ENCODE data around the gene MAST3. TPM values are rescaled to one million over a fixed set of nuclear protein-coding genes. Genes with fewer than 3 reads are reported as not detected.
A peak's percentile ranks its signal among the peaks of the same experiment; 100 is the strongest.

The MAST3 gene
- total and polyA plus RNA-seq, 4 donors: 4.4 to 32.7 (median 23.4) TPM

DNA sequence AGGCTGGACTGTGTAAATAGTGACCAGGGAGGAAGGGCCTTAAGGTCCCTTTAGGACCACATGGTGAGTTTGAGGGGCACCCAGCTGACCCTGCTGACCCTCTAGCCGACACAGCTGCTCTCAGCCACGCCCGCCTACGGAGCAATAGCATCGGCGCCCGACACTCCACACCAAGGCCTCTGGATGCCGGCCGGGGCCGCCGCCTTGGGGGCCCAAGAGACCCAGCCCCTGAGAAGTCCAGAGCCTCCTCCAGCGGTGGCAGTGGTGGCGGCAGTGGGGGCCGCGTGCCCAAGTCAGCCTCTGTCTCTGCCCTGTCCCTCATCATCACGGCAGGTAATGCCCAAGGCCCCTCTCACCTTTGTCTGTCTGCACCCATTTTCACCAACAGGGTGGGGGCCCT, 46.8 kb downstream of the MAST3 start:
- Histone ChIP-seq H3K9me3 (ENCODE audit: control insufficient read depth, low read length) (no peaks in the 10 kb centered on the region), H3K4me1 (ENCODE audit: control insufficient read depth in 1 of 2, insufficient read depth in 2 of 2, low read length in 2 of 2) (no peaks in the 10 kb centered on the region), H3K27me3 (ENCODE audit: control insufficient read depth in 1 of 2, insufficient read depth in 2 of 2, low read length in 1 of 2) (no peaks in the 10 kb centered on the region), H3K27ac (ENCODE audit: low read depth in 1 of 2, low read length in 2 of 2) (no peak overlapping the region), H3K36me3 (ENCODE audit: control insufficient read depth in 1 of 2, insufficient read depth in 2 of 2, low read length in 1 of 2) (peaks cover 0 to 2% of the 10 kb centered on the region in 2 donors), H3K4me3 (ENCODE audit: low read length in 2 of 2) (no peak overlapping the region)
- intact Hi-C loops (cut with DNase I): no loop called here
- DNase-seq: no peak
- 91% methylated on average over 16 of the region's 16 CpGs for WGBS, 2 donors
- no peak for ATAC-seq (ENCODE audit: low FRiP score)

DNA sequence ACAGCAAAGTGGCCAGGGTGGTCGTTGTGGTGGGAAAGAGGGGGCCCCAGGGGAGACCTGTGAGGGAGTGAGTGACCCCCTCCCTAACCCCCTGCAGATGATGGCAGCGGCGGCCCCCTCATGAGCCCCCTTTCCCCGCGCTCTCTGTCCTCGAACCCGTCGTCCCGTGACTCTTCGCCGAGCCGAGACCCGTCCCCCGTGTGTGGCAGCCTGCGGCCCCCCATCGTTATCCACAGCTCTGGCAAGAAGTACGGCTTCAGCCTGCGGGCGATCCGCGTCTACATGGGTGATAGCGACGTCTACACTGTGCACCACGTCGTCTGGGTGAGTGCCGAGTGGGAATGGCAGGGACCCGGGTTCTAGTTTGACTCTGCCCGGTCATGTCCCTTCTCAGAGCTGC, 47.3 kb downstream of the MAST3 start:
- Histone ChIP-seq H3K27ac (ENCODE audit: low read depth in 1 of 2, low read length in 2 of 2) (no peak overlapping the region), H3K4me1 (ENCODE audit: control insufficient read depth in 1 of 2, insufficient read depth in 2 of 2, low read length in 2 of 2) (no peaks in the 10 kb centered on the region), H3K36me3 (ENCODE audit: control insufficient read depth in 1 of 2, insufficient read depth in 2 of 2, low read length in 1 of 2) (peaks cover 0 to 2% of the 10 kb centered on the region in 2 donors), H3K27me3 (ENCODE audit: control insufficient read depth in 1 of 2, insufficient read depth in 2 of 2, low read length in 1 of 2) (no peaks in the 10 kb centered on the region), H3K4me3 (ENCODE audit: low read length in 2 of 2) (no peak overlapping the region), H3K9me3 (ENCODE audit: control insufficient read depth, low read length) (no peaks in the 10 kb centered on the region)
- 96 to 97% methylated on average over 28 of the region's 28 CpGs for WGBS, 2 donors
- no peak for DNase-seq
- intact Hi-C loops (cut with DNase I): no loop called here
- no peak for ATAC-seq (ENCODE audit: low FRiP score)

DNA sequence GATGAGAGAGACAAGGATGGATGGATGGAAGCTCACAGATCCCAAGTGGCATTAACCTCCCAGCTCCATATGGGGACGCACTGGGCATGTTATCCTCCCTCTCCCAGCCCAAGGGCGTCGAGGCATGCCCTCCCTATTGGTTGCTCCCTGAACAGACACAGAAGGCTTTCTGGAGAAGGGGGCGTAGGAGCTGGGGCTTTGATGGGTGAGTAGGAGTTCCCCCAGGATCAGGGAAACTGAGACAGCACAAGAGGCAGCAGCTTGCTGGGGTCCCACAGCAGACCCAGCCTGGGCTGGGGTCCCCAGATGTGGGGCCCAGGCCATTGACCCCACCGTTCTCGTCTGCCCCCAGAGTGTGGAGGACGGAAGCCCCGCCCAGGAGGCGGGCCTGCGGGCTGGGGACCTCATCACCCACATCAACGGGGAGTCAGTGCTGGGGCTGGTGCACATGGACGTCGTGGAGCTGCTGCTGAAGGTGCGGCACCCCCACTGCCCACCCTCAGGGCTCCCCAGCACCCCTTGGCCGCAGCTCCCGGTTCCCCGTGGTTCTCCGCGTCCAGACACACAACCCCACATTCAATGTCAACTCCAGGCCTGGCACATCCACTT, 47.9 kb downstream of the MAST3 start:
- no peak for DNase-seq
- H3K36me3 ChIP-seq (ENCODE audit: control insufficient read depth in 1 of 2, insufficient read depth in 2 of 2, low read length in 1 of 2): peaks cover 0 to 2% of the 10 kb centered on the region in 2 donors
- H3K27me3 ChIP-seq (ENCODE audit: control insufficient read depth in 1 of 2, insufficient read depth in 2 of 2, low read length in 1 of 2): no peaks in the 10 kb centered on the region
- H3K9me3 ChIP-seq (ENCODE audit: control insufficient read depth, low read length): no peaks in the 10 kb centered on the region
- ATAC-seq (ENCODE audit: low FRiP score): peak; percentile 31
- H3K4me3 ChIP-seq (ENCODE audit: low read length in 2 of 2): no peak overlapping the region
- H3K4me1 ChIP-seq (ENCODE audit: control insufficient read depth in 1 of 2, insufficient read depth in 2 of 2, low read length in 2 of 2): no peaks in the 10 kb centered on the region
- no peak overlapping the region for H3K27ac ChIP-seq (ENCODE audit: low read depth in 1 of 2, low read length in 2 of 2)
- 94% methylated on average over 19 of the region's 19 CpGs for WGBS, 2 donors
- intact Hi-C loops (cut with DNase I): no loop called here

GRCh38 chr19:18147396-18147795, 49.8 kb downstream of the MAST3 start:
- no peak overlapping the region for H3K4me3 ChIP-seq (ENCODE audit: low read length in 2 of 2)
- intact Hi-C loops (cut with DNase I): no loop called here
- H3K4me1 ChIP-seq (ENCODE audit: control insufficient read depth in 1 of 2, insufficient read depth in 2 of 2, low read length in 2 of 2): no peaks in the 10 kb centered on the region
- H3K27me3 ChIP-seq (ENCODE audit: control insufficient read depth in 1 of 2, insufficient read depth in 2 of 2, low read length in 1 of 2): no peaks in the 10 kb centered on the region
- DNase-seq (no peak), ATAC-seq (ENCODE audit: low FRiP score) (no peak)
- H3K9me3 ChIP-seq (ENCODE audit: control insufficient read depth, low read length): no peaks in the 10 kb centered on the region
- H3K27ac ChIP-seq (ENCODE audit: low read depth in 1 of 2, low read length in 2 of 2): no peak overlapping the region
- H3K36me3 ChIP-seq (ENCODE audit: control insufficient read depth in 1 of 2, insufficient read depth in 2 of 2, low read length in 1 of 2): peaks cover 0 to 2% of the 10 kb centered on the region in 2 donors
- 90 to 91% methylated on average over 13 of the region's 13 CpGs for WGBS, 2 donors

DNA sequence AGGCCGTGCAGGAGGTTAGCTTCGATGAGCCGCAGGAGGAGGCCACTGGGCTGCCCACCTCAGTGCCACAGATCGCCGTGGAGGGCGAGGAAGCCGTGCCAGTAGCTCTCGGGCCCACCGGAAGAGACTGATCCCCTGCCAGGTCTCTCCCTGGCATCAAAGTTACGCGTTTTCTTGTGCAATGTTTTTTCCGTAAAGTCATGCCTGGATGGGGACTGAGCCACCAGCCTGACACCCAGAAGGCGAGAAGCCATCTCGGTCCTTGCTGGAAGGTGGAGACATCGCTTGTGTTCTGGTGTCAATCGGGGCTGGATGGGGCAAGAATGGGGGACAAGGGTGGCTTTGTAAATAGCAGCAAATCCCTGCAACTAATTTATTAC, 52.0 kb downstream of the MAST3 start:
- 85 to 88% methylated on average over 16 of the region's 16 CpGs for WGBS, 2 donors
- no peak for ATAC-seq (ENCODE audit: low FRiP score)
- intact Hi-C loops (cut with DNase I): no loop called here

GRCh38 chr19:18150776-18151624, 53.4 kb downstream of the MAST3 start:
- H3K36me3 ChIP-seq (ENCODE audit: control insufficient read depth in 1 of 2, insufficient read depth in 2 of 2, low read length in 1 of 2): no peaks in the 10 kb centered on the region
- DNase-seq (no peak), ATAC-seq (ENCODE audit: low FRiP score) (no peak)
- H3K27me3 ChIP-seq (ENCODE audit: control insufficient read depth in 1 of 2, insufficient read depth in 2 of 2, low read length in 1 of 2): no peaks in the 10 kb centered on the region
- H3K27ac ChIP-seq (ENCODE audit: low read depth in 1 of 2, low read length in 2 of 2): no peak overlapping the region
- no peaks in the 10 kb centered on the region for H3K9me3 ChIP-seq (ENCODE audit: control insufficient read depth, low read length)
- H3K4me1 ChIP-seq (ENCODE audit: control insufficient read depth in 1 of 2, insufficient read depth in 2 of 2, low read length in 2 of 2): no peaks in the 10 kb centered on the region
- intact Hi-C loops (cut with DNase I): loop anchor here (5.0 to 10.0 kb wide), 3 partner anchors 34 to 146 kb away; partner anchors contain the start of gene ARRDC2 (in 2 of the 2)
- 89 to 90% methylated on average over 18 of the region's 18 CpGs for WGBS, 2 donors
- H3K4me3 ChIP-seq (ENCODE audit: low read length in 2 of 2): no peak overlapping the region

More for the DNA sequence above, 52.0 kb downstream of the MAST3 start:
- Histone ChIP-seq H3K9me3 (ENCODE audit: control insufficient read depth, low read length) (no peaks in the 10 kb centered on the region), H3K4me1 (ENCODE audit: control insufficient read depth in 1 of 2, insufficient read depth in 2 of 2, low read length in 2 of 2) (no peaks in the 10 kb centered on the region), H3K27ac (ENCODE audit: low read depth in 1 of 2, low read length in 2 of 2) (no peak overlapping the region), H3K27me3 (ENCODE audit: control insufficient read depth in 1 of 2, insufficient read depth in 2 of 2, low read length in 1 of 2) (no peaks in the 10 kb centered on the region), H3K36me3 (ENCODE audit: control insufficient read depth in 1 of 2, insufficient read depth in 2 of 2, low read length in 1 of 2) (no peaks in the 10 kb centered on the region), H3K4me3 (ENCODE audit: low read length in 2 of 2) (no peak overlapping the region)
- no peak for DNase-seq

GRCh38 chr19:18152442-18152816, 54.9 kb downstream of the MAST3 start:
- 0% methylated on average over 22 of the region's 22 CpGs for WGBS, 2 donors

GRCh38 chr19:18152817-18153555, 55.4 kb downstream of the MAST3 start, which contains the start of gene PIK3R2:
TSS of gene PIK3R2 (plus strand) at chr19:18153163. CDS start at chr19:18155880, 2,717 bp downstream.
- H3K9me3 ChIP-seq (ENCODE audit: control insufficient read depth, low read length): no peaks in the 10 kb centered on the region
- peaks cover 0 to 2% of the 10 kb centered on the region in 2 donors for H3K4me1 ChIP-seq (ENCODE audit: control insufficient read depth in 1 of 2, insufficient read depth in 2 of 2, low read length in 2 of 2)
- H3K27ac ChIP-seq (ENCODE audit: low read depth in 1 of 2, low read length in 2 of 2): peak within 1 kb of the TSS in 1 of 2 donors; percentile 85
- H3K27me3 ChIP-seq (ENCODE audit: control insufficient read depth in 1 of 2, insufficient read depth in 2 of 2, low read length in 1 of 2): no peaks in the 10 kb centered on the region
- intact Hi-C loops (cut with DNase I): loop anchor here (5.0 to 10.0 kb wide), 3 partner anchors 36 to 148 kb away; partner anchors contain the start of gene ARRDC2 (in 2 of the 2)
- peak; percentile 100 for DNase-seq
- no peaks in the 10 kb centered on the region for H3K36me3 ChIP-seq (ENCODE audit: control insufficient read depth in 1 of 2, insufficient read depth in 2 of 2, low read length in 1 of 2)
- 1% methylated on average over 58 to 86 of the region's 86 CpGs for WGBS, 2 donors
- peak within 1 kb of the TSS; percentile 24 to 65 for H3K4me3 ChIP-seq (ENCODE audit: low read length in 2 of 2)
- ATAC-seq (ENCODE audit: low FRiP score): peak; percentile 96

More at GRCh38 chr19:18152442-18152816, 54.9 kb downstream of the MAST3 start:
- no peaks in the 10 kb centered on the region for H3K9me3 ChIP-seq (ENCODE audit: control insufficient read depth, low read length)
- H3K4me1 ChIP-seq (ENCODE audit: control insufficient read depth in 1 of 2, insufficient read depth in 2 of 2, low read length in 2 of 2): peaks cover 0 to 2% of the 10 kb centered on the region in 2 donors
- H3K27ac ChIP-seq (ENCODE audit: low read depth in 1 of 2, low read length in 2 of 2): peak overlapping the region in 1 of 2 donors; percentile 85
- ATAC-seq (ENCODE audit: low FRiP score) (peak; percentile 89), DNase-seq (peak; percentile 99)
- H3K36me3 ChIP-seq (ENCODE audit: control insufficient read depth in 1 of 2, insufficient read depth in 2 of 2, low read length in 1 of 2): no peaks in the 10 kb centered on the region
- no peaks in the 10 kb centered on the region for H3K27me3 ChIP-seq (ENCODE audit: control insufficient read depth in 1 of 2, insufficient read depth in 2 of 2, low read length in 1 of 2)
- peak overlapping the region; percentile 24 to 30 for H3K4me3 ChIP-seq (ENCODE audit: low read length in 2 of 2)
- intact Hi-C loops (cut with DNase I): loop anchor here (5.0 to 10.0 kb wide), 3 partner anchors 35 to 148 kb away; partner anchors contain the start of gene ARRDC2 (in 2 of the 2)

Measured in aorta (tissue), 5 donors.